ENCODE results near the gene TTBK1.

Gene TTBK1

GRCh38 chr6:43242908-43243663 is at the start of gene TTBK1:
TTBK1 (plus strand) TSS chr6:43243481; CDS start chr6:43246661, 3,180 bp downstream.
- no peak for DNase-seq

- no peak for DNase-seq
These were observed 49.4 kb upstream of the TTBK1 start for GRCh38 chr6:43193929-43194328.

- no peak for DNase-seq
These were observed 46.9 kb upstream of the TTBK1 start for GRCh38 chr6:43196337-43196736.

GRCh38 chr6:43199912-43200311 is 43.4 kb upstream of the TTBK1 start:
- no peak for DNase-seq

- no peak for DNase-seq
These were observed 42.7 kb upstream of the TTBK1 start for GRCh38 chr6:43200541-43200940.

GRCh38 chr6:43202451-43202850 is 40.8 kb upstream of the TTBK1 start:
- no peak for DNase-seq

- DNase-seq: no peak
These were observed 40.1 kb upstream of the TTBK1 start for GRCh38 chr6:43203029-43203717.

GRCh38 chr6:43203718-43204095 is 39.6 kb upstream of the TTBK1 start:
- no peak for DNase-seq

GRCh38 chr6:43204271-43205105 is 38.8 kb upstream of the TTBK1 start:
- DNase-seq: no peak

GRCh38 chr6:43205849-43206248 is 37.4 kb upstream of the TTBK1 start:
- DNase-seq: no peak

GRCh38 chr6:43207286-43207685 is 36.0 kb upstream of the TTBK1 start:
- DNase-seq: no peak

- no peak for DNase-seq
These were observed 31.3 kb upstream of the TTBK1 start for GRCh38 chr6:43211955-43212354.

- no peak for DNase-seq
These were observed 29.9 kb upstream of the TTBK1 start for GRCh38 chr6:43213431-43213830.

GRCh38 chr6:43215066-43215465 is 28.2 kb upstream of the TTBK1 start:
- DNase-seq: no peak

GRCh38 chr6:43216200-43216599 is 27.1 kb upstream of the TTBK1 start:
- no peak for DNase-seq

- DNase-seq: no peak
These were observed 25.9 kb upstream of the TTBK1 start for GRCh38 chr6:43217351-43217750.

- no peak for DNase-seq
These were observed 24.2 kb upstream of the TTBK1 start for GRCh38 chr6:43219119-43219518.

GRCh38 chr6:43219814-43220213 is 23.5 kb upstream of the TTBK1 start:
- DNase-seq: no peak

GRCh38 chr6:43220439-43220951 is 22.8 kb upstream of the TTBK1 start:
- DNase-seq: no peak

GRCh38 chr6:43221046-43221972 is 22.0 kb upstream of the TTBK1 start:
- no peak for DNase-seq

- DNase-seq: no peak
These were observed 20.7 kb upstream of the TTBK1 start for GRCh38 chr6:43222418-43223059.

- no peak for DNase-seq
These were observed 20.1 kb upstream of the TTBK1 start for GRCh38 chr6:43223175-43223574.

Measured in MV-4-11 (cell line).